A549 treated with ZK216348 at 1 μM for 4 hours (cell line): ENCODE measurements around the gene ZNF230. TPM values are rescaled to one million over a fixed set of nuclear protein-coding genes. Genes with fewer than 3 reads are reported as not detected.

Source experiments
- total RNA-seq: library from RNA; stranded (reverse); fragments of 200-300 nt; extraction: Qiagen RNA extraction; gene quantifications from 5 replicates; pipeline ENCODE4 v1.2.3, GENCODE V29; 2022; ENCODE audit warnings: low read depth

ZNF230 gene
- total RNA-seq: 2.2 to 3.2 TPM (median 2.8 TPM) in 5 replicates

GRCh38 chr19:44002566-44003460, at the start of gene ZNF230:
Gene ZNF230, plus strand, starts transcription at chr19:44002957. Its CDS starts 4,122 bp downstream, at chr19:44007079.

GRCh38 chr19:43983912-43984686, 18.7 kb upstream of the ZNF230 start, which contains the start of gene ZNF155:
Gene ZNF155, plus strand, starts transcription at chr19:43984188. Its CDS starts 4,356 bp downstream, at chr19:43988544.

GRCh38 chr19:44025217-44025936, 22.6 kb downstream of the ZNF230 start, which contains the start of gene ZNF222:
Gene ZNF222, plus strand, starts transcription at chr19:44025379. Its CDS starts 58 bp downstream, at chr19:44025437.

GRCh38 chr19:44051650-44052402, 49.1 kb downstream of the ZNF230 start, which contains the start of gene ZNF223:
Gene ZNF223, plus strand, starts transcription at chr19:44052036. Its CDS starts 3,141 bp downstream, at chr19:44055177.

Other genes starting within 250 kb of the ZNF230 start
- gene SMG9, start 248.0 kb upstream of the ZNF230 start, total RNA-seq: 47.2 to 77.9 TPM (median 65.8 TPM) in 5 replicates
- gene KCNN4, start 222.0 kb upstream of the ZNF230 start, total RNA-seq: 37.9 to 63.2 TPM (median 55.9 TPM) in 5 replicates
- 0.09 to 0.50 TPM (median 0.38 TPM) in 5 replicates for gene LYPD5, start 200.5 kb upstream of the ZNF230 start, total RNA-seq
- gene ZNF283, start 175.6 kb upstream of the ZNF230 start, total RNA-seq: 3.9 to 5.1 TPM (median 5.0 TPM) in 5 replicates
- gene ZNF404, start 119.0 kb upstream of the ZNF230 start, total RNA-seq: 0.14 to 0.50 TPM (median 0.21 TPM) in 5 replicates
- gene ZNF45, start 67.7 kb upstream of the ZNF230 start, total RNA-seq: 9.1 to 12.6 TPM (median 10.9 TPM) in 5 replicates
- gene ZNF221, start 51.7 kb upstream of the ZNF230 start, total RNA-seq: 0.31 to 1.1 TPM (median 0.65 TPM) in 5 replicates
- 2.7 to 3.4 TPM (median 3.1 TPM) in 5 replicates for gene ZNF155, start 18.8 kb upstream of the ZNF230 start, total RNA-seq
- 3.0 to 4.6 TPM (median 4.2 TPM) in 5 replicates for gene ZNF222, start 22.4 kb downstream of the ZNF230 start, total RNA-seq
- gene ZNF223, start 49.1 kb downstream of the ZNF230 start, total RNA-seq: 1.7 to 3.4 TPM (median 2.8 TPM) in 5 replicates
- 0.36 to 0.57 TPM (median 0.40 TPM) in 5 replicates for gene ZNF284, start 69.2 kb downstream of the ZNF230 start, total RNA-seq
- 9.0 to 11.9 TPM (median 10.6 TPM) in 5 replicates for gene ZNF224, start 91.4 kb downstream of the ZNF230 start, total RNA-seq
- 2.6 to 5.2 TPM (median 2.9 TPM) in 5 replicates for gene ZNF225, start 110.4 kb downstream of the ZNF230 start, total RNA-seq
- 1.6 to 3.0 TPM (median 2.6 TPM) in 5 replicates for gene ZNF234, start 138.6 kb downstream of the ZNF230 start, total RNA-seq
- gene ZNF226, start 162.1 kb downstream of the ZNF230 start, total RNA-seq: 18.9 to 29.1 TPM (median 22.7 TPM) in 5 replicates
- gene ZNF227, start 209.6 kb downstream of the ZNF230 start, total RNA-seq: 9.3 to 15.1 TPM (median 10.5 TPM) in 5 replicates